IMR-90 (cell line): ENCODE measurements around the gene ARL6IP5. TPM values are rescaled to one million over a fixed set of nuclear protein-coding genes. Genes with fewer than 3 reads are reported as not detected.
A peak's percentile ranks its signal among the peaks of the same experiment; 100 is the strongest.

Source experiments
- ATAC-seq: fragments of 200-7000 bp; cut with Tn5 transposase; 2 replicates; pipeline ENCODE4 v1.9.1; 2020; ENCODE audit warnings: low read depth, mild to moderate bottlenecking, moderate library complexity
- BruUV-seq: library from RNA; stranded (reverse); fragments of 400-500 nt; replicated peaks from 2 replicates; lab custom pipeline; 2021; lab: Mats Ljungman, UMichigan
- CTCF ChIA-PET: fragments of 300-600 bp; formaldehyde crosslinking; extraction: SDS; loops from one replicate; lab custom pipeline; 2021; ENCODE audit warnings: antibody characterized with exemption; lab: Yijun Ruan, JAX
- POLR2A ChIA-PET: fragments of 300-600 bp; sonication (Branson Sonifier 250); formaldehyde crosslinking; loops from one replicate; lab custom pipeline; 2022; ENCODE audit warnings: antibody characterized with exemption; ENCODE audit not compliant: unreplicated experiment; lab: Charles Lee
- DNase-seq: peaks from one replicate; pipeline ENCODE4 v3.0.0; 2013
- H2AFZ ChIP-seq: replicated peaks from 2 replicates; pipeline ENCODE3; 2013; ENCODE audit warnings: low read length, mild to moderate bottlenecking; ENCODE audit not compliant: poor library complexity
- H2AK5ac ChIP-seq: 2 replicates; pipeline ENCODE4 v1.6.1; 2013; ENCODE audit warnings: low read depth, low read length, inconsistent platforms
- H2AK9ac ChIP-seq: replicated peaks from 2 replicates; pipeline ENCODE3; 2013; ENCODE audit warnings: mild to moderate bottlenecking, low read depth, low read length, moderate library complexity; ENCODE audit not compliant: poor library complexity
- H2BK120ac ChIP-seq: 2 replicates; pipeline ENCODE4 v1.6.1; 2013; ENCODE audit warnings: low read depth, low read length, inconsistent platforms
- H2BK15ac ChIP-seq: 3 replicates; pipeline ENCODE4 v1.6.1; 2013; ENCODE audit warnings: low read depth, low read length, inconsistent platforms
- H2BK20ac ChIP-seq: 2 replicates; pipeline ENCODE4 v1.6.1; 2013; ENCODE audit warnings: low read depth, mild to moderate bottlenecking, inconsistent platforms, low read length, moderate library complexity
- H2BK5ac ChIP-seq: 2 replicates; pipeline ENCODE4 v1.6.1; 2013; ENCODE audit warnings: mild to moderate bottlenecking, low read depth, low read length, inconsistent platforms; ENCODE audit not compliant: poor library complexity, severe bottlenecking
- H3K14ac ChIP-seq: replicated peaks from 2 replicates; pipeline ENCODE4 v1.6.1; 2013; ENCODE audit warnings: low read depth, low read length, inconsistent platforms
- H3K18ac ChIP-seq: 2 replicates; pipeline ENCODE4 v1.6.1; 2013; ENCODE audit warnings: low read depth, low read length, control low read depth
- H3K23ac ChIP-seq: 2 replicates; pipeline ENCODE4 v1.6.1; 2013; ENCODE audit warnings: low read depth, low read length, inconsistent platforms
- H3K27ac ChIP-seq: 2 replicates; pipeline ENCODE4 v1.5.1; 2013; ENCODE audit warnings: mild to moderate bottlenecking, control low read depth, low read length; ENCODE audit not compliant: insufficient read depth
- H3K27me3 ChIP-seq: 2 replicates; pipeline ENCODE4 v1.6.1; 2013; ENCODE audit warnings: low read length; ENCODE audit not compliant: control insufficient read depth, insufficient read depth
- H3K36me3 ChIP-seq: 2 replicates; pipeline ENCODE4 v1.6.1; 2013; ENCODE audit warnings: low read length, mixed read lengths; ENCODE audit not compliant: control insufficient read depth, insufficient read depth
- H3K4ac ChIP-seq: 2 replicates; pipeline ENCODE4 v1.6.1; 2013; ENCODE audit warnings: low read depth, low read length, inconsistent platforms
- H3K4me1 ChIP-seq: 2 replicates; pipeline ENCODE4 v1.6.1; 2013; ENCODE audit warnings: low read length, mixed read lengths; ENCODE audit not compliant: control insufficient read depth, insufficient read depth
- H3K4me2 ChIP-seq: 2 replicates; pipeline ENCODE4 v1.6.1; 2013; ENCODE audit warnings: low read depth, mild to moderate bottlenecking, control low read depth, low read length, moderate library complexity
- H3K4me3 ChIP-seq: 2 replicates; pipeline ENCODE4 v1.5.1; 2013; ENCODE audit warnings: low read depth, mild to moderate bottlenecking, control low read depth, low read length, moderate library complexity; ENCODE audit not compliant: insufficient read depth
- H3K56ac ChIP-seq: 2 replicates; pipeline ENCODE4 v1.6.1; 2013; ENCODE audit warnings: low read length, inconsistent platforms; ENCODE audit not compliant: insufficient read depth; ENCODE audit errors: extremely low read depth
- H3K79me1 ChIP-seq, 2 experiments: 2 replicates each; pipeline ENCODE4 v1.6.1; 2013; ENCODE audit warnings: low read length in 2 of 2, inconsistent platforms in 1 of 2, low read depth in 1 of 2
- H3K9ac ChIP-seq: 2 replicates; pipeline ENCODE4 v1.6.1; 2013; ENCODE audit warnings: low read depth, low read length, control low read depth
- H3K9me1 ChIP-seq: 2 replicates; pipeline ENCODE4 v1.6.1; 2013; ENCODE audit warnings: low read length, inconsistent platforms; ENCODE audit not compliant: insufficient read depth
- H3K9me3 ChIP-seq: 2 replicates; pipeline ENCODE4 v1.6.1; 2013; ENCODE audit warnings: low read length; ENCODE audit not compliant: control insufficient read depth, insufficient read depth
- H4K20me1 ChIP-seq: 2 replicates; pipeline ENCODE4 v1.6.1; 2013; ENCODE audit warnings: low read length, inconsistent platforms; ENCODE audit not compliant: insufficient read depth
- H4K5ac ChIP-seq: 2 replicates; pipeline ENCODE4 v1.6.1; 2013; ENCODE audit warnings: mild to moderate bottlenecking, low read depth, low read length, control low read depth
- H4K8ac ChIP-seq, 2 experiments: 2 replicates each; pipeline ENCODE4 v1.6.1; 2013; ENCODE audit warnings: low read depth in 2 of 2, low read length in 2 of 2, control low read depth in 1 of 2, inconsistent platforms in 1 of 2
- H4K91ac ChIP-seq: 2 replicates; pipeline ENCODE4 v1.6.1; 2013; ENCODE audit warnings: low read depth, low read length, inconsistent platforms; ENCODE audit not compliant: insufficient read depth
- FOS ChIP-seq: fragments of 150-350 bp; IDR thresholded peaks from 2 replicates; pipeline ENCODE4 v1.6.1; 2016; ENCODE audit warnings: low read depth, low read length
- MXI1 ChIP-seq: IDR thresholded peaks from 2 replicates; pipeline ENCODE4 v1.6.1; 2012; ENCODE audit warnings: low read depth, mild to moderate bottlenecking, low read length, moderate library complexity, borderline replicate concordance
- WGBS, 2 experiments: methylation state at CpG; one replicate each; pipeline versions ENCODE4 v1.1.5 to v1.1.7; 2013; ENCODE audit warnings: missing lambda C conversion rate in 2 of 2; ENCODE audit not compliant: insufficient read length in 1 of 2; ENCODE audit errors: extremely low coverage in 2 of 2; 5-methylcytosine and 5-hydroxymethylcytosine counted together
- dilution Hi-C: fragments of 300-500 bp; cut with HindIII; formaldehyde crosslinking; loops from one replicate; pipeline ENCODE4 v1.14.3; 2018; ENCODE audit warnings: low sequenced_read_pairs; ENCODE audit not compliant: unreplicated experiment
- in situ Hi-C: fragments of 300-500 bp; cut with MboI; formaldehyde crosslinking; loops from 3 replicates; pipeline ENCODE4 v1.14.3; 2019; ENCODE audit warnings: low sequenced_read_pairs, inconsistent platforms, mixed read lengths
- intact Hi-C: fragments of 100-400 bp; cut with micrococcal nuclease; formaldehyde crosslinking; loops from 2 replicates; pipeline ENCODE4 v1.10.0; 2022
- polyA plus RNA-seq, 3 experiments: library from polyadenylated mRNA; depleted of rRNA; stranded (reverse); fragments of >200 nt; gene quantifications; 2 replicates each; pipeline ENCODE4 v1.2.3, GENCODE V29; 2012; ENCODE audit warnings: low replicate concordance in 1 of 3
- total RNA-seq: library from RNA; depleted of rRNA; stranded (reverse); fragments of >200 nt; gene quantifications from 2 replicates; pipeline ENCODE4 v1.2.3, GENCODE V29; 2012

The ARL6IP5 gene
- total and polyA plus RNA-seq, 2 of the 4 experiments (the other 2 are of a cell fraction): 76.4 to 98.8 TPM

DNA sequence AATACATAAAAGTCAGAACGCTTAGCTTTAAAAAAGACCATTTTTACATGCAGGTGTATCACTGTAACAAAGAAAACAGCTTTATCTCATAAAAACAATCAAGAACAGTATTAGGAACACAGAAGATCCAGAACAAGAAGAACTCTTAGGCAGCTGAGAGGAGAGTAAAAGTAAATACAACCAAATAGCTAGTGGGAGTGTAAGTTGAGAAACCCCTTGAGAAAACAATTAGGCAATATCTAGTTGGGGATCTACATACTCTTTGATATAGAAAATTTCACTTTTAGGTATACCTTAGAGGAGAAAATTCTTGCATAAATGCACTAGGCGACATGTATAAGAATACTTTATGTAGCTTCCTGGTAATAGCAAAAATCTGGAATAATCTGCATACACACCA lies 40.1 kb upstream of the ARL6IP5 start:
- Histone ChIP-seq H3K9me3 (no peaks in the 10 kb centered on the region), H3K79me1 (peaks cover 7 to 41% of the 10 kb centered on the region in 2 experiments), H3K36me3 (peaks cover 32% of the 10 kb centered on the region), H3K4me3 (no peak overlapping the region), H3K18ac (no peak overlapping the region), H3K23ac (no peak overlapping the region), H3K27ac (no peak overlapping the region), H3K9ac (no peak overlapping the region), H4K5ac (no peak overlapping the region), H4K8ac (no peak overlapping the region), H2AK5ac (no peak overlapping the region), H3K4me2 (no peak overlapping the region), H2AK9ac (no peak overlapping the region), H2BK15ac (no peak overlapping the region), H2BK120ac (no peak overlapping the region), H3K56ac (no peak overlapping the region), H3K27me3 (no peaks in the 10 kb centered on the region), H4K20me1 (peaks cover 21% of the 10 kb centered on the region; the same call in 1 of the 2 replicates), H3K4me1 (no peaks in the 10 kb centered on the region), H2AFZ (no peak overlapping the region), H3K14ac (no peak overlapping the region), H4K91ac (no peak overlapping the region), H2BK5ac (no peak overlapping the region), H3K4ac (no peak overlapping the region), H3K9me1 (no peaks in the 10 kb centered on the region), H2BK20ac (no peak overlapping the region)
- dilution Hi-C loops (no loop called here), intact Hi-C loops (no loop called here), in situ Hi-C loops (no loop called here)
- no CpG with 5 or more reads among the region's 2 CpGs for WGBS, 2 experiments
- no peak for TF ChIP-seq FOS
- TF ChIP-seq MXI1: no peak
- CTCF ChIA-PET: interaction anchor here (0.8 kb wide), 1 partner anchor 13 kb away, joined by 3 read pairs; no protein-coding TSS in a partner anchor
- ATAC-seq (peak; percentile 21; the same call in 1 of the 2 replicates), DNase-seq (no peak)
- POLR2A ChIA-PET: no interaction called here
- no TSS peak for BruUV-seq
